Lung (tissue), 12 donors: Measurements from ENCODE around the gene STX3. TPM values are rescaled to one million over a fixed set of nuclear protein-coding genes. Genes with fewer than 3 reads are reported as not detected.

Experiments used
- ATAC-seq: fragments of 200-7000 bp; cut with Tn5 transposase; one replicate; pipeline ENCODE4 v1.9.1; 2020; ENCODE audit warnings: moderate number of reproducible peaks; ENCODE audit not compliant: insufficient read depth, low FRiP score
- DNase-seq, 3 donors: peaks; one replicate each; pipeline ENCODE4 v3.0.0-alpha.2; 2013 to 2017
- H3K27ac ChIP-seq, 2 donors: one replicate each; pipeline ENCODE4 v1.5.1; 2013; ENCODE audit warnings: mild to moderate bottlenecking in 2 of 2, moderate library complexity in 2 of 2, control low read depth in 1 of 2, inconsistent platforms in 1 of 2, low read depth in 1 of 2, low read length in 1 of 2
- H3K27me3 ChIP-seq, 3 donors: one replicate each; pipeline ENCODE4 v1.5.1; 2013; ENCODE audit warnings: low read length in 2 of 3; ENCODE audit not compliant: control insufficient read depth in 3 of 3, insufficient read depth in 3 of 3
- H3K36me3 ChIP-seq, 4 donors: one replicate each; pipeline ENCODE4 v1.5.1; 2013; ENCODE audit warnings: low read length in 4 of 4, mild to moderate bottlenecking in 1 of 4, moderate library complexity in 1 of 4; ENCODE audit not compliant: control insufficient read depth in 4 of 4, insufficient read depth in 4 of 4
- H3K4me1 ChIP-seq, 5 donors: one replicate each; pipeline ENCODE4 v1.5.1; 2013; ENCODE audit warnings: low read length in 5 of 5, mild to moderate bottlenecking in 2 of 5, moderate library complexity in 1 of 5; ENCODE audit not compliant: control insufficient read depth in 5 of 5, insufficient read depth in 5 of 5
- H3K4me3 ChIP-seq: one replicate; pipeline ENCODE4 v1.5.1; 2013; ENCODE audit warnings: mild to moderate bottlenecking, control low read depth, moderate library complexity
- H3K9ac ChIP-seq, 2 donors: one replicate each; pipeline ENCODE4 v1.5.1; 2013; ENCODE audit warnings: low read length in 2 of 2, control low read depth in 1 of 2; ENCODE audit not compliant: insufficient read depth in 1 of 2
- H3K9me3 ChIP-seq, 4 donors: one replicate each; pipeline ENCODE4 v1.5.1; 2013; ENCODE audit warnings: low read length in 3 of 4, mild to moderate bottlenecking in 1 of 4, moderate library complexity in 1 of 4; ENCODE audit not compliant: control insufficient read depth in 4 of 4, insufficient read depth in 3 of 4
- CTCF ChIP-seq: IDR thresholded peaks from 2 replicates; pipeline ENCODE4 v1.5.1; 2012; ENCODE audit warnings: mild to moderate bottlenecking; ENCODE audit errors: control extremely low read depth, extremely low read depth
- WGBS, 2 donors: extraction: QIAGEN DNeasy Blood & Tissue Kit; methylation state at CpG; one replicate each; pipeline ENCODE4 v1.1.7; 2013; 5-methylcytosine and 5-hydroxymethylcytosine counted together
- polyA plus RNA-seq, 2 donors: library from polyadenylated mRNA; stranded (reverse); fragments of 200-250 nt; gene quantifications; one replicate each; pipeline ENCODE4 v1.2.1, GENCODE V29; 2013
- total RNA-seq, 2 donors: library from RNA; depleted of rRNA in 1 of 2; stranded (reverse); fragments of >200 nt in 1 of 2; gene quantifications; one replicate each; pipeline ENCODE4 v1.2.1, GENCODE V29; 2014 to 2021
- donor health status: control.
- donor health status: control.
- donor health status: Bipolar disorder and iron deficiency.
- donor health status: healthy.
- donor health status: DM: yes; HTN: yes; CAD: no.

The STX3 gene
- total and polyA plus RNA-seq, 4 donors: 38.9 to 61.5 (median 47.0) TPM

GRCh38 chr11:59761993-59762392, 6.8 kb downstream of the STX3 start:
- peaks cover 0 to 7% (median 0%) of the 10 kb centered on the region in 3 donors for H3K27me3 ChIP-seq
- DNase-seq: no peak
- 65 to 71% methylated on average over 6 of the region's 6 CpGs for WGBS, 2 donors
- peaks cover 0 to 2% (median 0%) of the 10 kb centered on the region in 4 donors for H3K9me3 ChIP-seq
- peak overlapping the region in 1 of 2 donors; percentile 33 for H3K27ac ChIP-seq
- no peak overlapping the region for H3K9ac ChIP-seq
- ATAC-seq: no peak
- no peak for TF ChIP-seq CTCF
- H3K4me3 ChIP-seq: no peak overlapping the region
- H3K36me3 ChIP-seq: peaks cover 0 to 5% (median 0%) of the 10 kb centered on the region in 4 donors
- H3K4me1 ChIP-seq: peaks cover 0 to 30% (median 0%) of the 10 kb centered on the region in 5 donors

- Histone ChIP-seq H3K9me3 (peaks cover 0 to 2% (median 0%) of the 10 kb centered on the region in 4 donors), H3K4me1 (peaks cover 0 to 36% (median 0%) of the 10 kb centered on the region in 5 donors), H3K36me3 (peaks cover 0 to 2% (median 0%) of the 10 kb centered on the region in 4 donors), H3K27ac (peak overlapping the region in 1 of 2 donors; percentile 44), H3K27me3 (no peaks in the 10 kb centered on the region), H3K9ac (no peak overlapping the region), H3K4me3 (no peak overlapping the region)
- TF ChIP-seq CTCF: no peak
- DNase-seq: peak in 1 of 3 donors; percentile 15
- 79 to 81% methylated on average over 4 of the region's 4 CpGs for WGBS, 2 donors
- no peak for ATAC-seq
These were observed 10.0 kb downstream of the STX3 start for GRCh38 chr11:59765068-59765735.

GRCh38 chr11:59766542-59767224, 11.5 kb downstream of the STX3 start:
- H3K36me3 ChIP-seq: no peaks in the 10 kb centered on the region
- no peak for TF ChIP-seq CTCF
- H3K4me3 ChIP-seq: no peak overlapping the region
- H3K9ac ChIP-seq: no peak overlapping the region
- peaks cover 0 to 2% (median 0%) of the 10 kb centered on the region in 4 donors for H3K9me3 ChIP-seq
- H3K27me3 ChIP-seq: no peaks in the 10 kb centered on the region
- no peak overlapping the region for H3K27ac ChIP-seq
- peaks cover 0 to 39% (median 0%) of the 10 kb centered on the region in 5 donors for H3K4me1 ChIP-seq
- WGBS, 2 donors: 79 to 81% methylated on average over 6 of the region's 6 CpGs
- ATAC-seq (no peak), DNase-seq (no peak)
